Right atrium auricular region (tissue), 2 donors: ENCODE measurements around the gene RPE65. TPM values are rescaled to one million over a fixed set of nuclear protein-coding genes. Genes with fewer than 3 reads are reported as not detected.

Source experiments
- DNase-seq: peaks from one replicate; pipeline ENCODE4 v3.0.0-alpha.2; 2019; ENCODE audit warnings: low spot score
- H3K27ac ChIP-seq, 2 donors: fragments of 200-600 bp; sonication (generic); 1 replicate in 1 of 2; 2 replicates in 1 of 2; pipeline ENCODE4 v1.5.1; 2016 to 2019
- H3K27me3 ChIP-seq, 2 donors: fragments of 200-600 bp; sonication (generic); one replicate each; pipeline versions ENCODE4 v1.5.1 to v1.6.0; 2017 to 2019
- H3K36me3 ChIP-seq: fragments of 200-600 bp; sonication (generic); one replicate; pipeline ENCODE4 v1.5.1; 2016
- H3K4me1 ChIP-seq, 2 donors: fragments of 200-600 bp; sonication (generic); one replicate each; pipeline versions ENCODE4 v1.5.1 to v1.6.0; 2017 to 2019
- H3K4me3 ChIP-seq, 2 donors: fragments of 200-600 bp; sonication (generic); 1 replicate in 1 of 2; 2 replicates in 1 of 2; pipeline ENCODE4 v1.5.1; 2017 to 2019; ENCODE audit warnings: mild to moderate bottlenecking in 1 of 2, moderate library complexity in 1 of 2
- H3K9me3 ChIP-seq, 2 donors: fragments of 200-600 bp; sonication (generic); one replicate each; pipeline ENCODE4 v1.5.1; 2019
- CTCF ChIP-seq, 2 donors: fragments of 200-600 bp; sonication (generic); IDR thresholded peaks; one replicate each; pipeline ENCODE4 v1.5.1; 2019; ENCODE audit warnings: antibody characterized with exemption in 2 of 2
- total RNA-seq, 2 donors: library from RNA; depleted of rRNA; stranded (reverse); fragments of >200 nt; gene quantifications; one replicate each; pipeline ENCODE4 v1.1.0, GENCODE V29; 2016

The RPE65 gene
- total RNA-seq, 2 donors from 2014 or later, result 0.15 TPM; not detected in 1

GRCh38 chr1:68460935-68461334, 11.2 kb upstream of the RPE65 start:
- no peaks in the 10 kb centered on the region for H3K4me1 ChIP-seq
- DNase-seq, result no peak
- no peaks in the 10 kb centered on the region for H3K27me3 ChIP-seq
- no peak for TF ChIP-seq CTCF (IDR thresholded peaks at IDR 0.05)
- H3K27ac ChIP-seq, result no peak overlapping the region
- no peak overlapping the region for H3K4me3 ChIP-seq
- no peaks in the 10 kb centered on the region for H3K36me3 ChIP-seq
- H3K9me3 ChIP-seq, result peaks cover 0 to 13% of the 10 kb centered on the region in 2 donors

DNA sequence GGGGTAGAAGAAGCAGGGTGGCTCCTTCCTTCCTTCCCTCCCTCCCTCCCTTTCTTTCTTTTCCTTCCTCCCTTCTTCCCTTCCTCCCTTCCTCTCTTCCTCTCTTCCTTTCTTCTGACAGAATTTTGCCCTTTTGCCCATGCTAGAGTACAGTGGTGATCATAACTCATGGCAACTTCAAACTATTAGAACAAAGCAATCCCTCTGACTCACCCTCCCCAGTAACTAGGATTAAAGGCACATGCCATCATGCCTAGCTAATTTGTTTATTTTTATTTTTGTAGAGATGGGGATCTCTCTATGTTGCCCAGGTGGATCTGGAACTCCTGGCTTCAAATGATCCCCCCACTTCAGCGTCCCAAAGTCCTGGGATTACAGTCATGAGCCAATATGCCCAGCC, 10.0 kb upstream of the RPE65 start:
- no peak for TF ChIP-seq CTCF (IDR thresholded peaks at IDR 0.05)
- H3K9me3 ChIP-seq, result peaks cover 0 to 13% of the 10 kb centered on the region in 2 donors
- no peaks in the 10 kb centered on the region for H3K36me3 ChIP-seq
- no peaks in the 10 kb centered on the region for H3K27me3 ChIP-seq
- no peak overlapping the region for H3K4me3 ChIP-seq
- no peak overlapping the region for H3K27ac ChIP-seq
- H3K4me1 ChIP-seq, result no peaks in the 10 kb centered on the region
- no peak for DNase-seq

DNA sequence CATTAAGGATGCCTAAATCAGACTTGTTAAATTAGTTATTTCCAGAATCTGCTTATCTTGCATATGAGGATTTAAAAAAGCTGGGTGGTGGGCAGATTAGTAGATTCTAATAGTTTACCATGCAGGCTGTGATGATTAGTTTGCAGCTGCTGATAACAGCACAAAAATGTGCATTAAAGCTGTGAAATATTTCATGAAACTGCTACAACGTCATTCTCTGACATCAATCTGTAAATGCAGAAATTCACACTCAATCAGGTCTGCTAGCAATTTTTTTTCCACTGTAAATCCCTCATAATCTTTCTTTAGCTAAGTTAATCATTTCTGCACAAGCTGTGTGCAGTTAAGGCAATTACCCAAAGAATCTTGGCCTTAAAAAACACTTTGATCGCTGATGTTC, 9.3 kb upstream of the RPE65 start:
- no peak overlapping the region for H3K27ac ChIP-seq
- no peaks in the 10 kb centered on the region for H3K4me1 ChIP-seq
- no peak for TF ChIP-seq CTCF (IDR thresholded peaks at IDR 0.05)
- DNase-seq, result no peak
- H3K36me3 ChIP-seq, result no peaks in the 10 kb centered on the region
- H3K9me3 ChIP-seq, result peaks cover 0 to 10% of the 10 kb centered on the region in 2 donors
- no peak overlapping the region for H3K4me3 ChIP-seq
- no peaks in the 10 kb centered on the region for H3K27me3 ChIP-seq

GRCh38 chr1:68456202-68456601, 6.4 kb upstream of the RPE65 start:
- Histone ChIP-seq H3K36me3 (no peaks in the 10 kb centered on the region), H3K4me1 (no peaks in the 10 kb centered on the region), H3K27me3 (no peaks in the 10 kb centered on the region), H3K9me3 (no peaks in the 10 kb centered on the region), H3K27ac (no peak overlapping the region), H3K4me3 (no peak overlapping the region)
- no peak for TF ChIP-seq CTCF (IDR thresholded peaks at IDR 0.05)
- no peak for DNase-seq

GRCh38 chr1:68454534-68454933, 4.8 kb upstream of the RPE65 start:
- TF ChIP-seq CTCF (IDR thresholded peaks at IDR 0.05), result no peak
- H3K4me1 ChIP-seq, result no peaks in the 10 kb centered on the region
- no peaks in the 10 kb centered on the region for H3K9me3 ChIP-seq
- no peaks in the 10 kb centered on the region for H3K27me3 ChIP-seq
- DNase-seq, result no peak
- no peak overlapping the region for H3K4me3 ChIP-seq
- H3K27ac ChIP-seq, result no peak overlapping the region
- no peaks in the 10 kb centered on the region for H3K36me3 ChIP-seq

GRCh38 chr1:68453060-68453670, 3.4 kb upstream of the RPE65 start:
- Histone ChIP-seq H3K4me3 (no peak overlapping the region), H3K27me3 (no peaks in the 10 kb centered on the region), H3K9me3 (no peaks in the 10 kb centered on the region), H3K27ac (no peak overlapping the region), H3K4me1 (no peaks in the 10 kb centered on the region), H3K36me3 (no peaks in the 10 kb centered on the region)
- DNase-seq, result no peak
- no peak for TF ChIP-seq CTCF (IDR thresholded peaks at IDR 0.05)
